Esophagus mucosa (tissue), 1 donor: ENCODE measurements around the gene FADS1. TPM values are rescaled to one million over a fixed set of nuclear protein-coding genes. Genes with fewer than 3 reads are reported as not detected.

ENCODE experiments used
- ATAC-seq: fragments of 200-7000 bp; cut with Tn5 transposase; one replicate; pipeline ENCODE4 v1.9.1; 2020
- total RNA-seq: library from RNA; stranded (reverse); gene quantifications from one replicate; pipeline ENCODE4 v1.2.4, GENCODE V29; 2023
- donor health status: DM: yes; HTN: yes; CAD: no.

The FADS1 gene
- total RNA-seq, 1 donor from 2014 or later = 7.5 TPM

GRCh38 chr11:61795459-61795858 is 21.3 kb downstream of the FADS1 start:
- ATAC-seq = no peak

- ATAC-seq = no peak
Measured at GRCh38 chr11:61794579-61794978, 22.2 kb downstream of the FADS1 start.

GRCh38 chr11:61793829-61794204 is 23.0 kb downstream of the FADS1 start:
- ATAC-seq = no peak

GRCh38 chr11:61793083-61793828 is 23.5 kb downstream of the FADS1 start:
- ATAC-seq = no peak

GRCh38 chr11:61792310-61793082 is 24.3 kb downstream of the FADS1 start, which contains the start of the genes FEN1 and TMEM258:
Gene FEN1, plus strand, starts transcription at chr11:61792911. Its CDS starts 2,451 bp downstream, at chr11:61795362.
Gene TMEM258, minus strand, starts transcription at chr11:61792599. Its CDS starts 41 bp downstream, at chr11:61792558.
- peak; percentile 90 for ATAC-seq

- ATAC-seq = peak; percentile 61
Measured at GRCh38 chr11:61791737-61792309, 25.0 kb downstream of the FADS1 start.

- no peak for ATAC-seq
Measured at GRCh38 chr11:61787928-61788491, 28.8 kb downstream of the FADS1 start.

GRCh38 chr11:61785837-61786402 is 30.9 kb downstream of the FADS1 start:
- no peak for ATAC-seq

GRCh38 chr11:61784506-61784805 is 32.3 kb downstream of the FADS1 start:
- ATAC-seq = no peak

GRCh38 chr11:61783717-61784505 is 32.9 kb downstream of the FADS1 start:
- ATAC-seq = no peak

GRCh38 chr11:61782841-61783240 is 34.0 kb downstream of the FADS1 start:
- ATAC-seq = no peak

- ATAC-seq = no peak
Measured at GRCh38 chr11:61782299-61782698, 34.5 kb downstream of the FADS1 start.

GRCh38 chr11:61781585-61781984 is 35.2 kb downstream of the FADS1 start:
- ATAC-seq = no peak

- no peak for ATAC-seq
Measured at GRCh38 chr11:61780581-61781162, 36.1 kb downstream of the FADS1 start.

GRCh38 chr11:61779666-61780525 is 36.9 kb downstream of the FADS1 start:
- no peak for ATAC-seq

- no peak for ATAC-seq
Measured at GRCh38 chr11:61778920-61779650, 37.7 kb downstream of the FADS1 start.

- no peak for ATAC-seq
Measured at GRCh38 chr11:61778357-61778886, 38.4 kb downstream of the FADS1 start.

- peak; percentile 6 for ATAC-seq
Measured at GRCh38 chr11:61777234-61778090, 39.3 kb downstream of the FADS1 start.
